Astrocyte (in vitro differentiated cells and primary cell): Measurements from ENCODE around the gene UGT1A10. TPM values are rescaled to one million over a fixed set of nuclear protein-coding genes. Genes with fewer than 3 reads are reported as not detected.

Source experiments
- DNase-seq: peaks from one replicate; pipeline ENCODE4 v3.0.0-alpha.2; 2010; ENCODE audit warnings: low read depth
- FAIRE-seq: peaks from 2 replicates; lab custom pipeline; 2011; peaks lifted over from hg19 to GRCh38; lab: Jason Lieb, UNC
- H2AFZ ChIP-seq: 2 replicates; pipeline ENCODE4 v1.6.0; 2012; ENCODE audit warnings: low read depth, low read length, inconsistent platforms
- H3K27ac ChIP-seq: 2 replicates; pipeline ENCODE4 v1.5.1; 2011; ENCODE audit warnings: low read depth, low read length, inconsistent platforms
- H3K27me3 ChIP-seq: 2 replicates; pipeline ENCODE4 v1.6.0; 2011; ENCODE audit warnings: low read length, inconsistent platforms; ENCODE audit not compliant: insufficient read depth
- H3K36me3 ChIP-seq: 2 replicates; pipeline ENCODE4 v1.5.1; 2011; ENCODE audit warnings: low read length, inconsistent platforms; ENCODE audit not compliant: insufficient read depth
- H3K4me1 ChIP-seq: 2 replicates; pipeline ENCODE4 v1.5.1; 2011; ENCODE audit warnings: low read length, inconsistent platforms; ENCODE audit not compliant: insufficient read depth
- H3K4me2 ChIP-seq: 2 replicates; pipeline ENCODE4 v1.6.0; 2012; ENCODE audit warnings: low read length, inconsistent platforms
- H3K4me3 ChIP-seq: 2 replicates; pipeline ENCODE4 v1.5.1; 2011; ENCODE audit warnings: low read depth, mild to moderate bottlenecking, low read length, inconsistent platforms; ENCODE audit not compliant: insufficient read depth
- H3K79me2 ChIP-seq: 2 replicates; pipeline ENCODE4 v1.6.0; 2012; ENCODE audit warnings: mild to moderate bottlenecking, low read length, inconsistent platforms; ENCODE audit not compliant: insufficient read depth
- H3K9ac ChIP-seq: 2 replicates; pipeline ENCODE4 v1.6.0; 2012; ENCODE audit warnings: mild to moderate bottlenecking, low read length, inconsistent platforms
- H3K9me3 ChIP-seq: 2 replicates; pipeline ENCODE4 v1.5.1; 2012; ENCODE audit warnings: low read depth, mild to moderate bottlenecking, low read length, inconsistent platforms; ENCODE audit not compliant: insufficient read depth
- H4K20me1 ChIP-seq: 2 replicates; pipeline ENCODE4 v1.6.0; 2012; ENCODE audit warnings: low read length, inconsistent platforms; ENCODE audit not compliant: insufficient read depth
- H3K27ac Mint-ChIP-seq: one replicate; pipeline ENCODE4 v1.8.0; 2021; ENCODE audit warnings: mild to moderate bottlenecking, mixed read lengths; ENCODE audit not compliant: unreplicated experiment
- H3K27me3 Mint-ChIP-seq: one replicate; pipeline ENCODE4 v1.8.0; 2021; ENCODE audit warnings: low read depth, mixed read lengths; ENCODE audit not compliant: unreplicated experiment
- H3K36me3 Mint-ChIP-seq: one replicate; pipeline ENCODE4 v1.8.0; 2021; ENCODE audit warnings: low read depth, mixed read lengths; ENCODE audit not compliant: unreplicated experiment
- H3K4me1 Mint-ChIP-seq: one replicate; pipeline ENCODE4 v1.8.0; 2021; ENCODE audit warnings: low read depth, mixed read lengths; ENCODE audit not compliant: unreplicated experiment
- H3K4me3 Mint-ChIP-seq: one replicate; pipeline ENCODE4 v1.8.0; 2021; ENCODE audit warnings: mild to moderate bottlenecking, moderate library complexity, mixed read lengths; ENCODE audit not compliant: unreplicated experiment
- H3K9me3 Mint-ChIP-seq: one replicate; pipeline ENCODE4 v1.8.0; 2021; ENCODE audit warnings: mild to moderate bottlenecking, mixed read lengths; ENCODE audit not compliant: unreplicated experiment
- EZH2 ChIP-seq: IDR thresholded peaks from 2 replicates; pipeline ENCODE4 v1.6.1; 2012; ENCODE audit warnings: mild to moderate bottlenecking, low read length, inconsistent platforms; ENCODE audit not compliant: insufficient read depth
- total RNA-seq: library from RNA; stranded (reverse); gene quantifications from 2 replicates; pipeline ENCODE4 v1.2.1, GENCODE V29; 2021
- TF ChIP-seq, protein P1 (sequence below): IDR thresholded peaks from 2 replicates; pipeline ENCODE4 v1.5.1; 2011; ENCODE audit warnings: low read depth, mild to moderate bottlenecking, inconsistent platforms, low read length, moderate library complexity; ENCODE audit not compliant: insufficient read depth

UGT1A10 gene
- total RNA-seq, 1 donor from 2014 or later: not detected

DNA sequence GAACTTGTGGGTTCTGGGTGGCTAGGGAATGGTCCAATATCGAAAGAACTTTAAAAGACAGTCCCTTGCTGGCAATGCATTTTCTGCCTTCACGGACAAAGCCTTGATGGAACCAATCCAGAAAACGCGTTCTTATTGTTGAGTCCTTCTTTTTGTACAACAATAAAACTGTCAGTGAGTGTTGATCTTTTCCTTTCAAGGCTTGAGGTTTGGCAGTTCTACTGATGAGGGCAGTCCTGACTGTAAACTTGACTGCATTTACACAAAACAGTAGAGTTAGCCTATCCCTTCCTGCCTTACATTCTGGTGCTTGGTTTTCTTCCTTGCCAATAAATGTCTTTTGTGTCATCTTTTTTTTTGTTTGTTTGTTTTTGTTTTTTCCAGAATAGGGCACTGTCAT, 42.9 kb downstream of the UGT1A10 start:
- Histone ChIP-seq H3K79me2 (no peaks in the 10 kb centered on the region), H3K4me3 (no peak overlapping the region), H3K4me2 (no peak overlapping the region), H3K27me3 (no peaks in the 10 kb centered on the region), H3K4me1 (peaks cover 4% of the 10 kb centered on the region), H4K20me1 (no peaks in the 10 kb centered on the region), H3K36me3 (no peaks in the 10 kb centered on the region), H2AFZ (no peak overlapping the region), H3K9ac (no peak overlapping the region), H3K9me3 (no peaks in the 10 kb centered on the region), H3K27ac (no peak overlapping the region)
- Mint-ChIP-seq H3K27me3 (peaks cover 3% of the 10 kb centered on the region), H3K9me3 (no peaks in the 10 kb centered on the region), H3K4me1 (no peaks in the 10 kb centered on the region), H3K36me3 (no peaks in the 10 kb centered on the region), H3K27ac (no peak overlapping the region), H3K4me3 (no peak overlapping the region)
- no peak for TF ChIP-seq EZH2
- TF ChIP-seq, protein P1, sequence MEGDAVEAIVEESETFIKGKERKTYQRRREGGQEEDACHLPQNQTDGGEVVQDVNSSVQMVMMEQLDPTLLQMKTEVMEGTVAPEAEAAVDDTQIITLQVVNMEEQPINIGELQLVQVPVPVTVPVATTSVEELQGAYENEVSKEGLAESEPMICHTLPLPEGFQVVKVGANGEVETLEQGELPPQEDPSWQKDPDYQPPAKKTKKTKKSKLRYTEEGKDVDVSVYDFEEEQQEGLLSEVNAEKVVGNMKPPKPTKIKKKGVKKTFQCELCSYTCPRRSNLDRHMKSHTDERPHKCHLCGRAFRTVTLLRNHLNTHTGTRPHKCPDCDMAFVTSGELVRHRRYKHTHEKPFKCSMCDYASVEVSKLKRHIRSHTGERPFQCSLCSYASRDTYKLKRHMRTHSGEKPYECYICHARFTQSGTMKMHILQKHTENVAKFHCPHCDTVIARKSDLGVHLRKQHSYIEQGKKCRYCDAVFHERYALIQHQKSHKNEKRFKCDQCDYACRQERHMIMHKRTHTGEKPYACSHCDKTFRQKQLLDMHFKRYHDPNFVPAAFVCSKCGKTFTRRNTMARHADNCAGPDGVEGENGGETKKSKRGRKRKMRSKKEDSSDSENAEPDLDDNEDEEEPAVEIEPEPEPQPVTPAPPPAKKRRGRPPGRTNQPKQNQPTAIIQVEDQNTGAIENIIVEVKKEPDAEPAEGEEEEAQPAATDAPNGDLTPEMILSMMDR: no peak
- DNase-seq: no peak
- FAIRE-seq: no peak

DNA sequence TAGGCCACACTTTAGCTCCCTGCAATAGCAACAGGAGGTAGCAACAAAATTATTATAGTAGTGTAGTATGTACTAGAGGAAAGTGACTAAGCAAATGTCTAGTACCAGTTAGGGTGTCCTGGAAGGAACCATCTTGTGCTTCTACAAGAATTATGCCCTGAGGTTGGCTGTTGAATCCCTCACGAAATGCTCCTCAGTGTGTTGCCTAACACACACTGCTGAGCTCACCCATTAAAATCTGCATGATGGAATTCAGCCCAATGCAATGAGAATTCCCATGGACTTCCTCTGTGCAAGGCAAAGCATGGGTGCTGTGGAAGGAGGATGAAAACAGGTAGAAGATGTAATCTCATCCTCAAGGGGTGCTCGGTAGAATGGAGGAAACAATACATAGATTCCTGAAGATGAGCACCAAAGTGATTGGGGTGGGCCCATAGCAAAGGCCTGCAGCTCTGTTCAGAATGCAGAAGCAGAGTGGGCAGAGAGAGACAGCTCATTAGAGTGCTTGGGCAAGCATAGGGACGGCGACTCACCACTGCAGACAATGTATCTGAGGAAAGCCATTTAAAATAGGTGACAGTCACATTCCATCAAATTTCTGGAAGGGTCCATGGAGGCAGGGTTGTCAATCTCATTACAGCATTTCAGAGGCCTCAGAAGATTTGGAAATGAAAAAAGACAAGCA, 44.3 kb downstream of the UGT1A10 start:
- no peaks in the 10 kb centered on the region for H3K9me3 Mint-ChIP-seq
- Histone ChIP-seq H3K4me3 (no peak overlapping the region), H2AFZ (no peak overlapping the region), H4K20me1 (no peaks in the 10 kb centered on the region), H3K9ac (no peak overlapping the region), H3K27me3 (no peaks in the 10 kb centered on the region), H3K4me1 (peaks cover 4% of the 10 kb centered on the region), H3K4me2 (no peak overlapping the region), H3K79me2 (no peaks in the 10 kb centered on the region), H3K27ac (no peak overlapping the region), H3K36me3 (no peaks in the 10 kb centered on the region), H3K9me3 (no peaks in the 10 kb centered on the region)
- DNase-seq (no peak), FAIRE-seq (no peak)
- no peak overlapping the region for H3K4me3 Mint-ChIP-seq
- H3K4me1 Mint-ChIP-seq: no peaks in the 10 kb centered on the region
- H3K27me3 Mint-ChIP-seq: peaks cover 3% of the 10 kb centered on the region
- H3K27ac Mint-ChIP-seq: no peak overlapping the region
- no peaks in the 10 kb centered on the region for H3K36me3 Mint-ChIP-seq
- TF ChIP-seq EZH2: no peak

DNA sequence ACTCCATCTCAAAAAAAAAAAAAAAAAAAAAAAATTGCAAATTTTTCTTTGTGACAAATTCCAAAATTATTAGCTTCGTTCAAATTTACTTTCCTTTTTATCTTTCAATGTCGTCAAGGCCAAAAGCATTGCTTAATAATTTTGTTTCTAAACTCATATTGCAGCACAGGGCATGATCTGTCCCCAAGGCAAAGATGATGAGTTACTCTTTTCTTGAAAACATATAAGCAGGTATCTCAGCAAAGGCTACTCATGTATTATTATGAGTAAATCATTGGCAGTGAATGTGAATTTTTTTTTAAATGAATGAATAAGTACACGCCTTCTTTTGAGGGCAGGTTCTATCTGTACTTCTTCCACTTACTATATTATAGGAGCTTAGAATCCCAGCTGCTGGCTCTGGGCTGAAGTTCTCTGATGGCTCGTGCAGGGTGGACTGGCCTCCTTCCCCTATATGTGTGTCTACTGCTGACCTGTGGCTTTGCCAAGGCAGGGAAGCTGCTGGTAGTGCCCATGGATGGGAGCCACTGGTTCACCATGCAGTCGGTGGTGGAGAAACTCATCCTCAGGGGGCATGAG, 45.4 kb downstream of the UGT1A10 start, which contains the start of gene UGT1A7:
Gene UGT1A7 (plus strand): TSS at position 381 of the 579 bp plus-strand sequence. CDS start 37 bp downstream, at position 418.
- Mint-ChIP-seq H3K27ac (no peak within 1 kb of the TSS), H3K36me3 (no peaks in the 10 kb centered on the region), H3K27me3 (peaks cover 3% of the 10 kb centered on the region), H3K4me1 (no peaks in the 10 kb centered on the region), H3K9me3 (no peaks in the 10 kb centered on the region), H3K4me3 (no peak within 1 kb of the TSS)
- Histone ChIP-seq H2AFZ (no peak within 1 kb of the TSS), H3K27me3 (no peaks in the 10 kb centered on the region), H3K9ac (no peak within 1 kb of the TSS), H3K36me3 (no peaks in the 10 kb centered on the region), H4K20me1 (no peaks in the 10 kb centered on the region), H3K79me2 (no peaks in the 10 kb centered on the region), H3K27ac (no peak within 1 kb of the TSS), H3K4me1 (peaks cover under 1% of the 10 kb centered on the region), H3K4me2 (no peak within 1 kb of the TSS), H3K4me3 (no peak within 1 kb of the TSS), H3K9me3 (no peaks in the 10 kb centered on the region)
- DNase-seq (no peak), FAIRE-seq (no peak)
- TF ChIP-seq, protein P1: no peak
- TF ChIP-seq EZH2: no peak
